NCI-H2107 (cell line): ENCODE data around the gene NLRP12.
"Not testable (repeated sequence)": the region's sequence is repeated elsewhere in the genome, so short reads cannot be mapped to it uniquely, and the experiment has no call there.

Source experiments
- DNase-seq: peaks from one replicate; lab custom pipeline; 2025; lab: John Stamatoyannopoulos, UW

NLRP12 gene

GRCh38 chr19:53774491-53774890, 49.6 kb downstream of the NLRP12 start:
- DNase-seq = not testable (repeated sequence)

- no peak for DNase-seq
Observed at GRCh38 chr19:53773999-53774398, 50.1 kb downstream of the NLRP12 start.

- no peak for DNase-seq
Observed at GRCh38 chr19:53772943-53773342, 51.2 kb downstream of the NLRP12 start.

DNA sequence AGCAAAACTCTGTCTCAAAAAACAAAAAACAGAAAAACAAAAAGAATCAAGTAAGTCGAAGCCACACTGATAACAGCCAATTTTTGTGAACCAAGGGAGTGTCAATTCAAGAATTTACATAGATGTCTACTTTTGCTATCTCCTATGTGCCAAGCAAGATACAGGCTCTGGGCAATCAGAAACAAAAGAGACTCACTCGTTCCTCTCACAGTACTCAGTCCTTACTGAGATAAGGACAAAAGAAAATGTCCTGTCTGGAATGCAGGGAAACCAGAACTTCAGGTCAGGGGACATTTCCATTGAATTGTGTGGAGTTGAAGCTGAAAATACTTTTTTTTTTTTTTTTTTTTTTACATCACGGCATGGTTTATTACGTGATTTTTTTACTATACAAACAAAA, 53.0 kb downstream of the NLRP12 start:
- DNase-seq = no peak

DNA sequence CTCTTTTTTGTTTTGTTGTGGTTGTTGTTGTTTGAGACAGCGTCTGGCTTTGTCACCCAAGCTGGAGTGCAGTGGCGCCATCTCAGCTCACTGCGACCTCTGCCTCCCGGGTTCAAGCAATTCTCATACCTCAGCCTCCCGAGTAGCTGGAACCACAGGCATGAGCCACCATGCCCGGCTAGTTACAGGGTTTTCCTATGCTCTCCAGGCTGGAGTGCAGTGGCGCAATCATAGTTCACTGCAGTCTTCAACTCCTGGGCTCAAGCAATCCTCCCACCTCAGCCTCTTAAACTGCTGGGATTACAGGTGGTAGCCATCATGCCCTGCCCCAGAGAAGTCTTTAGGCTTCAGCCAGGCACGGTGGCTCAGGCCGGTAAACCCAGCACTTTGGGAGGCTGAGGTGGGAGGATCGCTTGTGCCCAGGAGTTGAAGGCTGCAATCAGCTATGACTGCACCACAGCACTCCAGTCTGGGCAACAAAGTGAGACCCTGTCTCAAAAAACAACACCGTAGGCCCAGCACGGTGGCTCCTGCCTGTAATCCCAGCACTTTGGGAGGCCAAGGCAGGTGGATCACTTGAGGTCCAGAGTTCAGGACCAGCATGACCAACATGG, 54.3 kb downstream of the NLRP12 start:
- DNase-seq = not testable (repeated sequence)

DNA sequence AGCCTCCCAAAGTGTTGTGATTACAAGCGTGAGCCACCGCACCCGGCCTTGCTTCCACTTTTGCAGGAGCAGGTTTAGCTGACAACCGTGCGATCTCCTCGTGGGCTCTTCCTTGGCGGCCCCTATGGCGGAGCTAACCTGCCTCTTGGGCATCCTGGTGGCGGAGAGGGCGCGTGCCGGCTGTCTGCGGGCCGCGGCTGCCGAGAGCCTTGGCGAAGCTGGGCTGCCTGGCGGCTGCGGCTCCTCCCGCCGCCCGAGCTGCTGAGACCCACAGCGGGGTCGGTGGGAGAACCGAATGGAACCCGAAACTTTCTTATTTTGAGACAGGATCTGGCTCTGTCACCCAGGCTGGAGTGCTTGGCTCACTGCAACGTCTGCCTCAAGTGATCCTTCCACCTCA, 55.7 kb downstream of the NLRP12 start:
- DNase-seq = no peak

DNA sequence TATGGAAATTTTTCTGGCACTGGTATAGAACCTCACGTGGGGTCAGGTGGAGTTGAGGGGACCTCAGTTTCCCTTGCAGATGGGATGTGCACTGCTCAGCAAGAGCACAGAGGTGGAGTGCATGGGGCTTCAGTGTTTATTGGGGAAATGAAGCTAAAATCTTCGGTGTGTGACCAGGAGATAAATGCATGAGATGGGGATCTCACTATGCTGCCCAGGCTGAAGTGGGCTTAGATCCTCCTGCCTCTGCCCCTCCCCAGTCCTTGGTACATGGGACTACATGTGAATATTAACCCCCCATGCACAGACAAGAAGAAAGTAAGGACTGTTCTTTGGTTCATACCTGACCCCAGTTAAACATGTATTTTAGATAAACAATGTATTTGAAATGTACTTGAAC, 65.1 kb downstream of the NLRP12 start:
- not testable (repeated sequence) for DNase-seq
